Stimulated activated CD8-positive, alpha-beta memory T cell treated with anti-CD3 and anti-CD28 coated beads, Interleukin-4, amount 100 ng/mL, for 4 hours (primary cell): ENCODE measurements around the gene SECISBP2.
"Not testable (repeated sequence)": the region's sequence is repeated elsewhere in the genome, so short reads cannot be mapped to it uniquely, and the experiment has no call there.

Source experiments
- DNase-seq, 2 donors: peaks; one replicate each; pipeline ENCODE4 v3.0.0-alpha.2; 2020; ENCODE audit warnings: low read depth in 2 of 2, low spot score in 1 of 2

The SECISBP2 gene, protein sequence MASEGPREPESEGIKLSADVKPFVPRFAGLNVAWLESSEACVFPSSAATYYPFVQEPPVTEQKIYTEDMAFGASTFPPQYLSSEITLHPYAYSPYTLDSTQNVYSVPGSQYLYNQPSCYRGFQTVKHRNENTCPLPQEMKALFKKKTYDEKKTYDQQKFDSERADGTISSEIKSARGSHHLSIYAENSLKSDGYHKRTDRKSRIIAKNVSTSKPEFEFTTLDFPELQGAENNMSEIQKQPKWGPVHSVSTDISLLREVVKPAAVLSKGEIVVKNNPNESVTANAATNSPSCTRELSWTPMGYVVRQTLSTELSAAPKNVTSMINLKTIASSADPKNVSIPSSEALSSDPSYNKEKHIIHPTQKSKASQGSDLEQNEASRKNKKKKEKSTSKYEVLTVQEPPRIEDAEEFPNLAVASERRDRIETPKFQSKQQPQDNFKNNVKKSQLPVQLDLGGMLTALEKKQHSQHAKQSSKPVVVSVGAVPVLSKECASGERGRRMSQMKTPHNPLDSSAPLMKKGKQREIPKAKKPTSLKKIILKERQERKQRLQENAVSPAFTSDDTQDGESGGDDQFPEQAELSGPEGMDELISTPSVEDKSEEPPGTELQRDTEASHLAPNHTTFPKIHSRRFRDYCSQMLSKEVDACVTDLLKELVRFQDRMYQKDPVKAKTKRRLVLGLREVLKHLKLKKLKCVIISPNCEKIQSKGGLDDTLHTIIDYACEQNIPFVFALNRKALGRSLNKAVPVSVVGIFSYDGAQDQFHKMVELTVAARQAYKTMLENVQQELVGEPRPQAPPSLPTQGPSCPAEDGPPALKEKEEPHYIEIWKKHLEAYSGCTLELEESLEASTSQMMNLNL

DNA sequence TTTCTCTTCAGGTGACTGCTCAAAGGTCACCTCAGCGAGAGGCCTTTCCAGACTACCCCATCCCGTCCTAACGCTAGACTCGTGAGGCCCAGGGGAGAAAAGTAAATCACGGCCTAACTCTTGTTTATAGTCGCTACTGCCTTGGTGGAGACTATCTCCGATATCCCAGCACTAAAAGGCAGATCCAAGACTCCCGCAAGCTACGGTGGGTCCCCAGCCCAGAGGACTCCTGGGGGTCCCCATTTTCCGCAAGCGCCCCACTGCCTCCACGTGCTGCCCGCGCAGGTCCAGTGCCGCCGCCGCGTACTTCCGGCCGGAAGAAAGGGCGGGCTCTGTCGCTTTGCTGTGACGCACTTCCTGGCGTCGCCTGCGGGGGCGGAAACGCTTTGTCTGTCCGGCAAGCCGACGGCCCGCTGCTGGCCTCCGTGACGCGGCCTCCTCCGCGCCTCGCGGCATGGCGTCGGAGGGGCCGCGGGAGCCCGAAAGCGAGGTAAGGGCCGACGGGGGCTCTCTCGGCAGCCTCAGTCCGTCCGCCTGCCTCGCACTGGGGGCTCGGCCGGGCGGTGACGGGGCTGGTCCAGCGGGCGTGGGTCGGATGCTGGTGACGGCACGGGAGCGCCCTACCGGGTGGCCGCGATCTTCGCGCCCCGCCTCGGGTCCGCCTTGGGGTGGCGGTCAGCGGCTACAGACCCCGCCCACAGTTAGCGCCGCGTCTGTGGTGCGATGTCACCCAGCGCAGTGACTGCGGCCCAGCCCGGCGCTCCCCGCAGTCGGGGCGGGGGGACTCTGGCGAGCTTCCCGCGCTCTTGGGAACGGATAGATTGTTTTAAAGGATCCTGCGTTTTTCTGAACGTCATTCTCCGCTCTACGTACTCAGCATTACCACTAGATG lies at the start of gene SECISBP2:
Gene SECISBP2, plus strand, starts transcription at position 378 of the 892 bp plus-strand sequence. Its CDS starts 77 bp downstream, at position 455.
- peak; percentile 85 to 89 for DNase-seq

DNA sequence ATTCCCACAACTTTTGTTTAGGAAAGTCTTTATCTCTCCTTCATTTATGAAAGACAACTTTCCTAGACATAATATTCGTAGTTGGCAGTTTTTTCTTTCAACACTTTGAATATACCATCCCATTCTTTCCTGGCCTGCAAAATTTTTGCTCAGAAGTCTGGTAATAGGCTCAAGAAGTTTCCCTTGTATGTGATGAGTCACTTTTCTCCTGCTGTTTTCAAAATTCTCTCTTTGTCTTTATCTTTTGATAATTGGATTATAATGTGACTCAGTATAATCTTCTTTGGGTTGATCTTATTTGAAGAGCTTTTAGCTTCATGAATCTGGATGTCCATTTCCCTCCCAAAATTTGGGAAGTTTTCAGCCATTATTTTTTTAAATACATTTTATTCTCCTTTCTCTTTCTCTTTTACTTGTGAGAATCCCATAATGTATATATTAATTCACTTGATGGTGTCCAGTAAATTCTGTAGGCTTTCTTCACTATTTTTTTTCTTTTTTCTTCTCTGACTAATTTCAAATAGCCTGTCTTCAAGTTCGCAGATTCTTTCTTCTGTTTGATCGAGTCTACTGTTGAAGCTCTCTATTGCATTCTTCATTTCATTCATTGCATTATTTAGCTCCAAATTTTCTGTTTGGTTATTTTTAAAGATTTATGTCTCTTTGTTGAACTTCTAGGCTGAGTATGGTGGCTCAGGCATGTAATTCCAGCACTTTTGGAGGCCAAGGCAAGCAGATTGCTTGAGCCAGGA lies 44.6 kb upstream of the SECISBP2 start:
- DNase-seq: no peak

DNA sequence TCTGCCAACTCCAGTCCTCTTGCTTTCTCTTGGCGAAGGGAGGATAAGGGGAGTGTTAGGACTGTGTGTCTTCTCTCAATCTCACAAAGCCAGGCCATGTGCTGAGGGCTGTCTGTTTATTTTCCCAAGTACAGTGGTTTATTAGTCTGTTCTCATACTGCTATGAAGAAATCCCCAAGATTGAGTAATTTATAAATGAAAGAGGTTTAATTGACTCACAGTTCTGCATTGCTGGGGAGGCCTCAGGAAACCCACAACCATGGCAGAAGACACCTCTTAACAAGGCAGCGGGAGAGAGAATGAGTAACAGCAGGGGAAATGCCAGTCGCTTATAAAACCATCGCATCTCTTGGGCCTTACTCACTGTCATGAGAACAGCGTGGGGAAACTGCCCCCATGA lies 43.5 kb upstream of the SECISBP2 start:
- DNase-seq: no peak

DNA sequence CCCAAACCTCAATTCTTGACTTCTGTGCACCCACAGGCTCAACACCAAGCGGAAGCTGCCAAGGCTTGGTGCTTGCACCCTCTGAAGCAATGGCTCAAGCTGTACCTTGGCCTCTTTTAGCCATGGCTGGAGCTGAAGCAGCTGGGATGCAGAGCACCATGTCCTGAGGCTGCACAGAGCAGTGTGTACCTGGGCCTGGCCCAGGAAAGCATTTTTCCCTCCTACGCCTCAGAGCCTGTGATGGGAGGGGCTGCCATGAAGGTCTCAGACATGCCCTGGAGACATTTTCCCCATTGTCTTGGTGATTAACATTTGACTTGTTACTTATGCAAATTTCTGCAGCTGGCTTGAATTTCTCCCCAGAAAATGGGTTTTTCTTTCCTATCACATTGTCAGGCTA lies 42.3 kb upstream of the SECISBP2 start:
- not testable (repeated sequence) for DNase-seq

DNA sequence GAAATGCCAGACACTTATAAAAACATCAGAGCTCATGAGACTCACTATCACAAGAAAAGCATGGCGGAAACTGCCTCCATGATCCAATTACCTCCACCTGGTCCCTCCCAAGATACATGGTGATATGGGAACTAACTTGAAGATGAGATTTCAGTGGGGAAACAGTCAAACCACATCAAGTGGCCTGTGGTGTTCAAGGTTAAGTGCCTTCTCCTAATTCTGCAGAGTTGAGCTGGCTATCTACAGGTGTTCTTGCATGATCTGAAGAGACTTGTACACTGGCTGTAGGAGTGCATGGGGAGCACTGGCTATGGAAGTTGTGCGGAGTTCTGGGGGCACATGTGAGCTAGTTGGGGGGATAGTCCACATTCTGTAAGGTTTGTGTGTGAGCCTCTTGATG lies 41.3 kb upstream of the SECISBP2 start:
- no peak for DNase-seq

DNA sequence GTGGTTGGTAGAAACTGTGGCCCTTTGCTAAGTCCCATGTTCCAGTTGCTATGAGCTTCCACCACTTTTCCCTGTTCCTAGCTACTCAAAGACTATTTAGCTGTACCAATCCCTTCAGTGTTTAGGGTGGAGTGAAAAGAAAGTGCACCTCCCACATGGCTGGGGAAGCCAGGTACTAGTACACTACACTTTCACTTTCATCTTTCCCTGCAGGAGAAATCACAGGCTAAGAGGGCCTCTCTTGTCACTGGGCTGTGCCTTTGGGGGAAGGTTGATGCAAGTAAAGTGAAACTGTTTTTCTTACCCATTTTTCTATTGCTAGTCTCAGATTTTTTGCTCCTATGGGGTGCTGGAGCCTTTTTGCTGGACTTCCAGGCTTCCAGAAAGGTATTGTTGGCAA lies 40.8 kb upstream of the SECISBP2 start:
- DNase-seq: peak in 1 of 2 donors; percentile 3

DNA sequence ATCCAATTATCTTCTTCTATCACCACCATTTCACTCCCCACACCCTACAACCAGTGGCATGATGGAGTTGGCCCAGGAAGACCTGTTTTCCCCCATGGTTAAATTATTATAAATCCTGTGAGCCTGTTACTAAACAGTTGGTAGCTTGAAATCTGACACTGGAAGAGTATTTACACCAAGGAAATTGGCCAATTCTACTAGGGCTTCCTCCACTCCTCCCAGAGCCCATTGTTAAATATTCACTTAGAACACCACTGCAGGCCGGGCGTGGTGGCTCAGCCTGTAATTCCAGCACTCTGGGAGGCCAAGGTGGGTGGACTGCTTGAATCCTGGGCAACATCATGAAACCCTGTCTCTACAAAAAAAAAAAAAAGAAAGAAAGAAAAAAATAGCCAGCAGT lies 39.7 kb upstream of the SECISBP2 start:
- no peak for DNase-seq

DNA sequence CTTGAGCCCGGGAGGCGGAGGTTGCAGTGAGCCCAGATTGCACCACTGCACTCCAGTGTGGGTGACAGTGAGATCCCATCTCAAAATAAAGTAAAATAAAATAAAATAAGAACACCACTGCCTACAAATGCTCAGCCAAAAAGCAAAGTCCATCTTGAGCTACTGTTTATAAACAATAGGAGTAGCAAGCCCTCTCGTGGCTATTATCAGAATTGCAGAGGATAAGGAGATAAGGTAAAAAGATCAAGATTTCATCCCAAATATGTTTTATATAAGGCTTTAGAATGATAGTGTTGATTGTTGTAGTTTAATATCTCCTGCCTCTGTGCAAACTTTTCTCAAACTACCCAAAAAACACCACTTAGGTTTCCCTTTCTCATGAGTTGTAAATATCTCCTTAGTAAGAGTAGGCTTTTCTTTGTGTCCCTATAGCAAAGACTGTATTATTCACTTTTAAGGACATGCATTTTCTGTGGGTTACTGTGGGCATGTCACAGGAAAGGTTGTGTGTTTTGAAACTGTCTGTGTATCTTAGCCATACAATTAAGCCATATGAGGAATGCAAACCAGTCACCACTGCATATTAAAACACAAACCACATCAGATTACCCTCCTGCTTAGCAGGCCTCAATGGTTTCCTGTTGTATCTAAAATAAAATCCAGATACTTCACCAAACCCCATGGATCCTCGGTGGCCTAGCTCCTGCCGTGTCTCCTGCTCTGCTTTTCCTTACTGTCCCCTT lies 39.1 kb upstream of the SECISBP2 start:
- DNase-seq: no peak

DNA sequence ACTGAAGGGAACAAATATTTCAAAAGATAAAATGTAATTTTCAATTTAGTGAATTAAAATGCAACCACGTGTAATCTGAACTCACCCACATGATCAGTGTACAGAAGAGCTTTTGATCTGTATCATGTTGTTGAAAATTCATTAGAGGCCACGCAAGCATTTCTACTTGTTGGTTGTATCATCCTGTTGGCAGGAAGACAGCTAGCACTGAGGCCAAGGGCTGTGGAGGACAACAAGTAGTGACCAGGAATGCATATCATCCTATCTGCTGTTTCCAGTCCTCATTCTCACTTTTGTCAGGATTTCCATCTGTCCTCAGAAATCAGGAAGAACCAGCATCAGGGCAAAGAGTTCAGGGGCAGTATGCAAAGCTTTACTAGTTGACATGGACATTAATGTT lies 37.2 kb upstream of the SECISBP2 start:
- no peak for DNase-seq

DNA sequence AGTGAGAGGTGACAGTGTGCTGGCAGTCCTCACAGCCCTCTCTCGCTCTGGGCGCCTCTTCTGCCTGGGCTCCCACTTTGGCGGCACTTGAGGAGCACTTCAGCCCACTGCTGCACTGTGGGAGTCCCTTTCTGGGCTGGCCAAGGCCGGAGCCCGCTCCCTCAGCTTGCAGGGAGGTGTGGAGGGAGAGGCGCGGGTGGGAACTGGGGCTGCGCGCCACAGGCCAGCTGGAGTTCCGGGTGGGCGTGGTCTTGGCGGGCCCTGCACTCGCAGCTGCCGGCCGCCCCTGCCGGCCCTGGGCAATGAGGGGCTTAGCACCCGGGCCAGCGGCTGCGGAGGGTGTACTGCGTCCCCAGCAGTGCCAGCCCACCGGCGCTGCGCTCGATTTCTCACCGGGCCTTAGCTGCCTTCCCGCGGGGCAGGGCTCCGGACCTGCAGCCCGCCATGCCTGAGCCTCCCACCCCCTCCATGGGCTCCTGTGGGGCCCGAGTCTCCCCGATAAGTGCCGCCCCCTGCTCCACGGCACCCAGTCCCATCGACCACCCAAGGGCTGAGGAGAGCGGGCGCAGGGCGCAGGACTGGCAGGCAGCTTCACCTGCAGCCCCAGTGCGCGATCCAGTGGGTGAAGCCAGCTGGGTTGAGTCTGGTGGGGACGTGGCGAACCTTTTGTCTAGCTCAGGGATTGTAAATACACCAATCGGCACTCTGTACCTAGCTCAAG lies 35.9 kb upstream of the SECISBP2 start:
- not testable (repeated sequence) for DNase-seq

DNA sequence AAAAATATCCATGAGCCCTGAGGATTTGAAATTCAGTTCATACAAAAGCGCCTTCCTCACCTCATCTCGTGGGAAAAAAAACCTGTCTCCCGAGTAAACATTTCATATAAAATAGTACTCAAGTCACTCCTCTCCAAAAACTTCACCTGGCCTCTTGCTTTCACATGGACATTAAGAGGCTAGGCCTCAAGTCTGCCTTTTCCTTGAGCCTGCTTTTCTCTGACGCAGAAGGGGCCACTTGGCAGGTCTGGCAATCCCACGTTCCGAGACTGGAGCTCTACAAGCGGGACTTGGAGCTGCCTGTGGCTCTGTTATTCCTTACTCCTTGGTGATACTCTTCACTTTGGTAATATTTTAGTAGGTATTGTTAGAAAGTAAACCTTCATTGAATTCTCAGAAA lies 34.2 kb upstream of the SECISBP2 start:
- no peak for DNase-seq

DNA sequence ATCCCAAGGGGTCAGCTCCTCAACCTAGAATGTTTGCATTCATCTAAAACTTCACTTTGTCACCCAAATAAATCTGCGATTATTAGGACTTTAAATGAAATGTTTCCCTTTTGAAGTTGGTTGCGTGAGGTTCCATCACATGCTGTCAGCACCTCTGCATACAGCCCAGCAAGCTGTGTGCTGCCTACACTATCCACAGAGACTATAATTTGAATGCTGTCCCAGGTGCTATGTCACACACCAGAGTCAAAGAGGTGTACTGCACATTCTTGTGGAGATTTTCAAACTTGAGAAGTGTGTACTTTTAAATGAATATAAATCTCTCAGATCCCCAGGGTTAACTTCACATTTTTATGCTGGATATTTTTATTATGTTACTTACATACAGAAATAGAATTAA lies 26.6 kb upstream of the SECISBP2 start:
- DNase-seq: no peak

DNA sequence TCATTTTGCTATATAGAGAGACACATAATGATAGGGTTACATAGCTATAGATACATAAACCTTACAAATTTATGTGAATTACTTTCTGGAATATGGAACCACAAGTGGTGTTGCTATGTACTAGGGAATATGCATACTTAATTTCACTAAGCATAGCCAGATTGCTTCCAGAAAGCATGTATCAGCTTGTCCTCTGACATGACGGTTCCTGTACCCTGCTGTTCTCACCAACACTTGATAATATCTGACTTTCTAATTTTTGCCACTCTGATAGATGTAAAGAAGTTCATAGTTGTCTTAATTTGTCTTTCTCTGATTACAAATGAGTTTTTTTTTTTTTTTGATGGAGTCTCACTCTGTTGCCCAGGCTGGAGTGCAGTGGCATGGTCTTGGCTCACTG lies 25.3 kb upstream of the SECISBP2 start:
- DNase-seq: no peak

DNA sequence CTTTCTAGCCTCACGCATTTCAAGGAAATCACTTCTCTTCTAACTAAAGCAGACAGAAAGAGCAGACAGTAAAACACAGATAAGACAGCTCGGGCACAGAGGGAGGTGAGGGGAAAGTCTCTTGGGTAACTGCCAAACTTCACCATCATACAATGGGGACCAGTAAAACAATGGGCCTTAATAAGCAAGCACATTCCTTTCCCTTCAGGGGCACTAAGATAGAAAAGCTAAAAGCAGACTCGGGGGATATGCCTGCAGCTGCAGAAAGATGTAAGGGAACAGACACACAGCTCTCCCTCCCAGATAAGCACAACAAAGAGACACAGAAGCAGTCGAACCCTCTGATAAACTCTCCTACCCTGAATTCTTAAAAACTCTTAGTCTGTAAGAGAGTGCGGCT lies 22.9 kb upstream of the SECISBP2 start:
- DNase-seq: no peak

DNA sequence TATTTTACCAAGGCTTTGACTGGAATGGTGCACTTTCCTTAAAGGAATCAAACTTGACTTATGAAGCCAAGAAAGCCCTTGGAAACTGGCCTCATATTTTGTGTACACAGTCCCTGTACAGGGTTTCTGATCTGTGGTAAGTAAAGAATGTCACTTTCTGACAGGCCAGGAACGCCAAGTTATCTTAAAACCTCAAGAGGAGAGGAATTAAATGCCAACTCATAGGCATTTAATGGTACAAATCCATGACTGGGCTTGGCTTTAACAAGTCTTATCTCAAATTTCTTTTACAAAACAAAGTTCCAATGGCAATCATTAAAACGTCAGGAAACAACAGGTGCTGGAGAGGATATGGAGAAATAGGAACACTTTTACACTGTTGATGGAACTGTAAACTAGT lies 16.3 kb upstream of the SECISBP2 start:
- not testable (repeated sequence) for DNase-seq

DNA sequence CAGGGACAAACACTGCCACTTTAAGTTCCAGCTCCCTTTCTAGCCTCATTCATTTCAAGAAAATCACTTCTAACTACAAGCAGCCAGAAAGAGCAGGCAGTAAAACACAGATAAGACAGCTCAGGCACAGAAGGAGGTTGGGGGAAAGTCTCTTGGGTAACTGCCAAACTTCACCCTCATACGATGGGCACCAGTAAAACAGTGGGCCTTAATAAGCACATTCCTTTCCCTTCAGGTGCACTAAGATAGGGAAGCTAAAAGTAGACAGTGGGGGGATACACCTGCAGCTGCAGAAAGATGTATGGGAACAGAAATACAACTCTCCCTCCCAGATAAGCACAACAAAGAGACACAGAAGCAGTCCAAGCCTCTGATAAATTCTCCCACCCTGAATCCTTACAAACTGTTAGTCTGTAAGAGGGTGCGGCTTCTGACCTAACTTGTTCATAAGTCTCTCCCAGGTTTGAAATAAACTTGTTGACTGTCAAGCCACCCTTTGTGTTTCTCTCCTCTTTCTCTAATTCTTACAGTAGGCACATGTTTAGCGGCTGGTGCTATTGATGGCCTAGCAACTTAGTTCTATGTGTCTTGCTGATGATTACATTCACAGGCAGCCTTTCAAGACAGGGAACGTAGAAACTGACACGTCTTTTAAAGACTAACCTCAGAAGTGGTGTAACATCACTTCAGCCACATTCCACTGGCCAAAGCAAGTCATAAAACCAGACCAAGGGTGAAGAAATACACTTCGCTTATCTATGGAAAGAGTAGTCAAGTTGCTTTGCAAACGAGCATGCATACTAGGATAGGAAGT lies 14.1 kb upstream of the SECISBP2 start:
- DNase-seq: no peak

DNA sequence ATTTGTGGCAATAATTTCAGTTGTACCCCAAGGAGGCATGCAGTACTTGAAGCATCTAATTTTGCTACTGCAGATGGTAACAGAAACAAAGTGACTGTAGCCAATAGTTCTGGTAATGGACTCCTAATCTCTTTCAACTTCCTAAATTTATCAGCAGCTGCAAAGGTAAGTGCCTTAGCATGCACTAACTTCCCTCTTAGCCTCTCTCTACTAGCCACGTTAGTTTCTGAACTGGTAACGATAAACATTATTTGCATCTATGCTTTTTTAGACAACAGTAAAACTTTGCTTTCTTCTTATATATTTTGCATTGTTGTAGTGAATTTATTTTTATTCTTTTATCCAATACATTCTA lies 13.5 kb upstream of the SECISBP2 start:
- no peak for DNase-seq

DNA sequence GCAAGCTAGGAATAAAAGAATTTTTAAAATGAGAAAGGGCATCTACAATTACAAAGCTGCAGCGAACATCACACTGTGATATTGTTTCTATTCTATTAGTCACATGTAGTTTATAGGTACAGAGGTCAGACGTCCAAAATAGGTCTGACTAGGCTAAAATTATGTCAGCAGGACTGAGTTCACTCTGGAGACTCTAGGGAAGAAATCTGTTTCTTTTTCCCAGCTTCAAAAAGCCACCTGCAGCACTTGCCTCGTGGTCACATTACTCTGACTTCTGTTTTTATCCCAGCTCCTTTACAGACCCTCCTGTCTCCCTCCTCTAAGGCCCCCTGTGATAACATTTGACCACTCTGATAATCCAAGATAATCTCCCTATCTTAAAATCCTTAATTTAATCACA lies 12.4 kb upstream of the SECISBP2 start:
- DNase-seq: no peak
